ENCODE results near the gene KY.

KY gene

GRCh38 chr3:134672571-134672970 lies 21.7 kb upstream of the KY start:
- no peak for DNase-seq (ENCODE audit: low read depth in 2 of 2)

- DNase-seq (ENCODE audit: low read depth in 2 of 2), result no peak
Observed at GRCh38 chr3:134667956-134668355, 17.1 kb upstream of the KY start.

DNA sequence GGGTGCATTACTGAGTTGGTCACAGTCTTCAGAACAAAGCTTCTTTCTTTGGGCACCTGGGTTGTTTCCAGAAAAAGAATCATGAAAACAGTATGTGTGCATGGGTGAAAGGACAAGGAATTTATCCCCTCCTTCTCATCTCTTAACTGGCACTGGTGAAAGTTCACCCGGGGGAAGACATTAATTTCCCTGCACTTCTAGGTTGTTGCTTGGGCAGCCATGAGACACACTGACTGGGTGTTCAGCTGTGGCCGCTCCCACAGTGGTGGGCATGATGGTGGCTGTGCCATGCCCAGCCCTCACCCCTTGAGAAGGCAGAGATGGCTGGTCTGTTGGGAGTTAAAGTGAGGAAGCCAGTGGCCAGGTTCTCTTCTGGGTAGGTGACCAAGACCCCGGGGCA lies 16.6 kb upstream of the KY start:
- DNase-seq (ENCODE audit: low read depth in 2 of 2), result no peak

DNA sequence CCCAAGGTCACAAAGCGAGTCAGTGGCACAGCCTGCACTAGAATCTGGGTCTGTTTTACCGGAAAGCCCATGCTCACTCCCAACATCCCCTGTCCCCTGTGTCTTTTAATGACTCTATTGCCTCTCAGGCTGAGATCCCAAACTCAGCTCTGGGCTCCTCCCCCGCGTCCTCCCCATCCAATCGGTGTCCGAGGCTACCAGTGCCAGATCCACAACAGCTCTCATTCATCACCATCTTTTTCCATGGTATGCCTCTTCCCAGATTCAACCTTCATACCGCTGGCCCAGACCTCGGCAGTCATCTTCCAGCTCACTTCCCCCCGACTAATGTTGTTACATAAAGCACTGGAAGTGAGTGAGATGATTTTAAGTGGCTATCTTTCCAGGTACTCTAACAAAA lies 16.1 kb upstream of the KY start:
- DNase-seq (ENCODE audit: low read depth in 2 of 2), result no peak

GRCh38 chr3:134666466-134666865 lies 15.6 kb upstream of the KY start:
- no peak for DNase-seq (ENCODE audit: low read depth in 2 of 2)

DNA sequence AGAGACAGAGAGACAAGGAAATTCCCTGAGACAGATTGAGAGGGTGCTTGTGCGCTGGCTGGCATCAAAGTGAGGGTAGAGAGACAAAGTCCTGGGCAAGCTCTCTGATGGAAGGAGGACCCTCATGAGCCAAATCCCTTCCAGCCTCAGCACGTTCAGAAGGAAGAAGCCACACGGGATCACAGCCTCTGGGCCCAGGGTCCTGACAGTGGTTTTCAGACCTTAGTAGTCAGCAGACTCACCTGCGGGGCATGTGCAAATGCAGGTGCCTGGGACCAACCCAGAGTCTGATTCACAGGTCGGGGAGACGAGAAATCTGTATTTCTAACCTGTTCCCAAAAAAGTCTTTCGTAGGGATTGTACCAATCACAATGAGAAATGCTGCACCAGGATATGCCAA lies 15.2 kb upstream of the KY start:
- no peak for DNase-seq (ENCODE audit: low read depth in 2 of 2)

GRCh38 chr3:134665243-134665642 lies 14.4 kb upstream of the KY start:
- no peak for DNase-seq (ENCODE audit: low read depth in 2 of 2)

DNA sequence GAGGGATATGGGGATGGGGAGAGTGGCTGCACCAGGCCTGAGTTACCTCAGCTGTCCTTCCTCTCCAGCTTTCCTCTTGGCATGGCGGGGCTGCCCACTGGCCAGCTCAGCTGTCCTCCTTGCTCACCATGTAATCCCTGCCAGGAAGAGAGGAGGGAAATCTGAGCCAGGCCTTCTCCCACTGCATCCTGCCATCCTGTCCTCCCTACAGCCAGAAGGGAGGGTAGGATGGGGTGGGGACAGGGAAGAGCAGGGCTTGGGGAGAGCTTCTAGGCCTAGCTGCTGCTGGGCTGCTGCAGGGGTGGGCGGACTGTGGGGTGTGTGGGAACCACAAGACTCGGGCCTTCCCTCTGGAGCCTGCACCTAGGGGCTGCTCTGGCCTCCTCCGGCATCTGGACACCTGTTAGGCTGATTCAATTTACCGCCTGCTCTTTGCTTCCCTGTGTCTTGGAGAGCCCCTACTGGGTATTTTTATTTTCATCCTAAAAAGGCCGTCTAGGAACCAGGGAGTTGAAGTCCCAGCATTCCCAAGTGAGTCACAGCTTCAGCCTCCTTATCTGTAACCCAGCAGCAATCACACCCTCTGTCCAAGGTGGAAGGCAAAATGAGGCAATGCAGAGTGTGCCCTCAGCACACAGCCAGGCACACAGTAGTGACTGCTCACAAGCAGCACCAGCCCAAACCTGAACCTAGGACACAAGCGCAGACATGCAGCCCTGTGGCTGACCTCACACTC lies 13.1 kb upstream of the KY start:
- no peak for DNase-seq (ENCODE audit: low read depth in 2 of 2)

DNA sequence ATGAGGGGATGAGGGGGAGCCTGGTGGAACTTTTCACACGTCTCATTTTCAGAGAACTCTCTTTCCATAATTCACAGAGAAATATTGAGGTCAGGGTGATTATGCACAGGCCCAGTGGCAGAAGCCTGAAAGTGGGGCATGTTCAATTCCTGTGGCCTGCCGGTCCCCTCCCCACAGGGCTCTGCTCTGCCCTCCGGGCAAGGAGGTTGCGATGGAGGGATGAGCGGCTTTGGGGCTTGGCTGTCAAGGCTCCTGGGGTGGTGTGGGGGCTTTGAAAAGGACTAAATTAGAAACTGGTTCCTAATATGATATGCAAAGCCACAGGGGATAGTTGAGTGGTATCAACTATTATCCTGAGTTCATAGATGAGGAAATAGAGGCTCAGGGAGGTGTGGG lies 9.2 kb upstream of the KY start:
- DNase-seq (ENCODE audit: low read depth in 2 of 2), result no peak

- no peak for DNase-seq (ENCODE audit: low read depth in 2 of 2)
Observed at GRCh38 chr3:134659391-134660045, 8.7 kb upstream of the KY start.

DNA sequence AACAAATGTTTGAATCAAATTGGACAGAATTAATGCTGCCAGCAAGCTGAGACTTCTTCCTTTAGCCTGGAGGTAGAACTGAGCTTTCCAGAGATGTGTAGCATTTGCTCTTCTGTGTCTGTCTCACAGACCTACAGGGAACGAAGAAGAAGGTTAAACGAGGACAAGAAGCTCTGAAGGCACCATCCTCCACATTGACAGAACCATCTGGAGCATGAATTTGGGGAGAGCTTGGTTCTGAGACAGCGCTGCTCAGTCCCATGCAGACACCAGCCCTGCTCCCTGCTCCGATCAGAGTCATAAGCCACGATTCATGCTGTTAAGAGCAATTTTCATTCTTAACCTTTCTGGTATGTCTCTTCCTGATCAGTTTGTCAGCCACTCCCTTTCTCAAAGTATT lies 7.7 kb upstream of the KY start:
- DNase-seq (ENCODE audit: low read depth in 2 of 2), result no peak

GRCh38 chr3:134656211-134656800 lies 5.5 kb upstream of the KY start:
- no peak for DNase-seq (ENCODE audit: low read depth in 2 of 2)

- DNase-seq (ENCODE audit: low read depth in 2 of 2), result no peak
Observed at GRCh38 chr3:134655706-134656105, 4.9 kb upstream of the KY start.

DNA sequence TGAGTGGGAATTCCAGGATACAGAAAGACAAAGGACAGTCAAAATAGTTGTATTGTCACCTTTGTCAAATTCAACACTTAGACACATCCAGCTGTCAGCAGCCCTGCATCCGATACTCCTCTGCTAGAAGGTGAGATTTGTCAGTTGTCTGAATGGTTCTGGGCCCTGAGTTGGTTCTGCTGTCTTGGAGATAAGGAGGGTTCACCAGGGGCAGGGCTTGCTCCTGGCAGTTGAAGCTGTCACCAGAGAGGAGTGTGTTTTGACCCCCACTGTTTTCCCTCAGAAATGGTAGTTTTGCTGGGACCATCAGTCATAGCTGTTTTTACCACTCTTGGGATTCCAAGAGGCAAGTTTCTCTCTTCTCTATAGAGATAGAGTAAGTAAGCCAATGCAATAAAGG lies 3.2 kb upstream of the KY start:
- no peak for DNase-seq (ENCODE audit: low read depth in 2 of 2)

GRCh38 chr3:134652886-134653630 lies 2.2 kb upstream of the KY start:
- DNase-seq (ENCODE audit: low read depth in 2 of 2), result no peak

GRCh38 chr3:134652409-134652831 lies 1.6 kb upstream of the KY start:
- DNase-seq (ENCODE audit: low read depth in 2 of 2), result no peak

DNA sequence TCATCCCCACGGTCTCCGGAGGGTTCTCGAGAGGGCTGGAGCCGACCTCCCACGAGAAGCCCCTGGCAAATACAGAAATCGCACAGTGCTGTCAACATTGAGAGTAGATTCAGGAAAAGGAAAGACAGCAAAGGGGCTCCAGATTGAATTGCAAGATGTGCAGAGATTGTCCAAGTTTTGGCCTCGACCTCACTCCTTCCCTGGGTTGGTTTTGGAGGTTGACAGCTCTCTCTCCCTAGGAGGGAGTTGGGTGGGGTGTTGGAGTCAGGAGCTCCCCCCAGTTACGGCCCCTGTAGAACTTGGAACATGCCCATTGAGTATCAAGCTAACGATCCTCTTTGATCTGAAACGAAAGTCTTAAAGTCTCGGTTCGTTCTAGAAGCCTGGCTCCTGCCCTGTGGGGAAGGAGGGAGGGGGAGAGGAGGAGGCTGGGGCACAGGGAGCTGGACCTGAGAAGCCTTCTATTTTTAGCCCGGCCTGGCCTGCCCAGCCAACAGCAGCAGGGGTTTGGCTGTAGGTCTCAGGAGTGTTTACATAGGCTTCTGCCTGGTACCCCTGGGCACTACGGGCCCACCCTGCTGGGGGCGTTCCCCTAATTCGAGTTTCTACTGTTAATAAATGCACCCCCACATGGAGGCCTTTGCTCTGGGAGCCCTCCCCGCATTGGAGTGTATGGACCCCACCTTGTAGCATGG lies 672 bp upstream of the KY start:
- no peak for DNase-seq (ENCODE audit: low read depth in 2 of 2)

DNA sequence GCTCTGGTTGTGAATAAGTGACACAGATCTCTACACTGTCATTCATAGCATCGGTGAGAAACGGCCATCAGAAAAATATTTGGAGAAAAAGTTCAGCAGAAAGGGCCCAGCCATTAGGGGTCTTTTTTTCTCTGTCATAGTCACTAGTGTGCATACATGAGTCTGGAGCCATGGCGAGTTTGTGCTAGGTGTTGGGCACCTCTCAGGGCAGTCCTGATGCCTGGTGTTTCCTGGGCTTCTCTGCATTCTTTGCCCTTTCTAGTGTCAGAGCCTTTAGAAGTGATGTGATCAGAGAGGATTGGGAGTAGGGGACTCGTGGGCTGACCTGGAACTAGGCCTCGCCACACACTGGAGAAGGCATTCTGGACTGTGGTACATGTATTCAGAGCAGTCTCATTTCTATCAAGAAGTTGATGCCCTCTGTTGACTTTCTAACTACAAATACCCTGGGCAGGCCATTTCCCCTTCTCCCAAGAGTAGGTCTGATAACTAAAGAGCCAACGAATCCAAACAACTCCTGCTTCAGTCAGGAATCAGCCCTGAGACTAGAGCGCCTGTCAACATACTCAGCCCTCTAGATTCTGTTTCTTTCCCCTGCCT lies 1.6 kb downstream of the KY start:
- no peak for DNase-seq (ENCODE audit: low read depth in 2 of 2)

DNA sequence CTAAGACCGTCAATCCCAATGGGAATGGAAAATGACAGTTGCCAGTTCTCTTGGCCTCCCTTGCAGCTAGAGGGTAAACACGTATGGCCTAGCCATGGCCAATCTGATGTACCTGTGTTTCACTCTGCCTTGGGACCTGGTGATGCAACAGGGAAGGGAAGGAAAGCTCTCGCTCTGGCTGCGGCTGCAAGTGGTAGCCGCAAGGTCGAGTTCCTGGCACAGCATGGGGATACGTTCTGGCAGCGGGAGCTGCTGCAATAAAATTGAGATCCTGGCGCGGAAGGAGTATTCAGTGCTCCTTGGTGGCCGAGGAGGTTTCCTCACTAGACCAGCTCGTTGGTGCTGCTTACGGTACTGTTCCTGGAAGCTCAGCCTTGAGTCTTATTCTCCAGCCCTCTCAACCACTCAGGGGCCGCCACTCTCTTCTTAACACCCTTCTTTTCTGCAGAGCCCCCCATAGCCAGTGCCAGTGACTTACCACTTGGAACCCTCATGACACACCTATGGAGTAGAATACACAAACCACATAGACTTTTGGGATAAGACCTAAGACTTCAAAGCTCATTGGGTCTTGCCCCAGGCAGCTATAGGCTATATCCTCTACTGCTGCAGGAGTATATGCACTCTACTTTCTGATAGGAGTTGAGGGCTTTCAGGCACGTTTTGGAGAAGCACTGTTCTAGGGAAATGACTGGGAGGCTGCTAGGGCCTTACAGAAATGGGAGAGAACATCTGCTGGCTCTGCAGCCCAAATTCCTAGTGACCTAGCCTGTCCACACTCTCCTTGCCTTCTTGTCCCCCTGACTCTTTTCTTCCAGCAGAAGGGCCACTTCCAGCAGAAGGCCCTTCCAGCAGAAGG lies 2.7 kb downstream of the KY start:
- DNase-seq (ENCODE audit: low read depth in 2 of 2), result no peak

- DNase-seq (ENCODE audit: low read depth in 2 of 2), result no peak
Observed at GRCh38 chr3:134646086-134646485, 4.7 kb downstream of the KY start.

GRCh38 chr3:134645515-134645914 lies 5.3 kb downstream of the KY start:
- no peak for DNase-seq (ENCODE audit: low read depth in 2 of 2)
